K562 (cell line): ENCODE measurements around the gene TBL1XR1. TPM values are rescaled to one million over a fixed set of nuclear protein-coding genes. Genes with fewer than 3 reads are reported as not detected.

Experiments used
- BRD4 ChIP-seq: fragments of 200-600 bp; sonication (generic); IDR thresholded peaks from 2 replicates; pipeline ENCODE4 v1.6.1; 2017; ENCODE audit warnings: inconsistent platforms
- EP400 ChIP-seq: fragments of 450-650 bp; IDR thresholded peaks from 2 replicates; pipeline ENCODE4 v1.6.1; 2017; ENCODE audit warnings: antibody characterized with exemption, mild to moderate bottlenecking, moderate library complexity
- HNRNPH1 ChIP-seq: fragments of 200-400 bp; formaldehyde crosslinking; optimal IDR thresholded peaks from 2 replicates; pipeline ENCODE3; 2017; ENCODE audit warnings: low read depth, mild to moderate bottlenecking, low read length, moderate library complexity
- JUND ChIP-seq, 2 experiments: IDR thresholded peaks; 2 replicates in 1 of 2; 3 replicates in 1 of 2; pipeline ENCODE4 v1.6.1; 2011; ENCODE audit warnings: borderline replicate concordance in 2 of 2, low read depth in 2 of 2, low read length in 2 of 2, improper control_type of control experiment in 1 of 2, missing biosample characterization in 1 of 2, missing genetic modification characterization in 1 of 2, missing genetic modification reagents in 1 of 2
- KAT2B ChIP-seq: IDR thresholded peaks from one replicate; pipeline ENCODE4 v1.6.1; 2012; ENCODE audit warnings: low read depth, mild to moderate bottlenecking, control low read depth, inconsistent platforms, low read length, moderate library complexity
- MED1 ChIP-seq: sonication (generic); formaldehyde crosslinking; IDR thresholded peaks from 2 replicates; pipeline ENCODE4 v1.8.1; 2023; ENCODE audit warnings: missing genetic modification reagents, borderline replicate concordance
- MLX ChIP-seq, 2 experiments: fragments of 450-650 bp in 1 of 2; sonication (generic) in 1 of 2; formaldehyde crosslinking; conservative IDR thresholded peaks; 2 replicates each; pipeline versions ENCODE4 v1.4.0 to v1.8.1; 2020 to 2022; ENCODE audit warnings: mild to moderate bottlenecking in 1 of 2, missing genetic modification reagents in 1 of 2
- MYNN ChIP-seq, 2 experiments: sonication (generic); formaldehyde crosslinking in 1 of 2; IDR thresholded peaks; 2 replicates each; pipeline versions ENCODE4 v1.5.0 to v1.6.1; 2016 to 2020; ENCODE audit warnings: antibody characterized with exemption in 1 of 2, missing genetic modification reagents in 1 of 2
- PTTG1 ChIP-seq: fragments of 450-650 bp; IDR thresholded peaks from 2 replicates; pipeline ENCODE4 v1.6.1; 2016; ENCODE audit warnings: low read depth, mild to moderate bottlenecking, missing genetic modification characterization, missing compliant biosample characterization
- RFX1 ChIP-seq: fragments of 450-650 bp; IDR thresholded peaks from 2 replicates; pipeline ENCODE4 v1.6.1; 2016; ENCODE audit warnings: mild to moderate bottlenecking, moderate library complexity
- SMAD4 ChIP-seq: fragments of 250-450 bp; sonication (Bioruptor Pico); conservative IDR thresholded peaks from 2 replicates; pipeline ENCODE4 v1.8.0; 2021; ENCODE audit warnings: inconsistent platforms, mild to moderate bottlenecking, moderate library complexity
- ZC3H4 ChIP-seq: sonication (generic); formaldehyde crosslinking; IDR thresholded peaks from 2 replicates; pipeline ENCODE4 v1.9.0; 2021; ENCODE audit warnings: missing genetic modification reagents, borderline replicate concordance
- ZNF232 ChIP-seq: sonication (generic); formaldehyde crosslinking; IDR thresholded peaks from 2 replicates; pipeline ENCODE4 v1.8.0; 2022; ENCODE audit warnings: mild to moderate bottlenecking, missing genetic modification reagents
- ZSCAN29 ChIP-seq: fragments of 450-650 bp; IDR thresholded peaks from 2 replicates; pipeline ENCODE4 v1.6.1; 2017
- polyA plus RNA-seq, 8 experiments: library from polyadenylated mRNA; depleted of rRNA in 4 of 8; stranded (reverse) in 5 of 8; unstranded in 3 of 8; fragments of >200 nt; fragmentation: Nextera tagmentation in 2 of 8; fragmentation: Illumina TruSeq in 1 of 8; extraction: Ambion mirVana in 2 of 8; extraction: Trizol in 1 of 8; gene quantifications; 2 replicates each; pipeline versions ENCODE4 v1.2.1 to v1.2.3, GENCODE V29; 2011 to 2014; ENCODE audit warnings: inconsistent platforms in 1 of 8, missing spikeins in 1 of 8
- total RNA-seq, 7 experiments: library from RNA; depleted of rRNA in 6 of 7; stranded (reverse); fragments of >200 nt in 6 of 7; fragmentation: Illumina TruSeq in 2 of 7; extraction: Trizol in 2 of 7; gene quantifications; 2 replicates each; pipeline versions ENCODE4 v1.2.1 to v1.2.3, GENCODE V29; 2011 to 2021; ENCODE audit warnings: low replicate concordance in 1 of 7
- TF ChIP-seq, protein P1 (sequence below), 2 experiments: fragments of 200-800 bp in 1 of 2; sonication (Bioruptor generic) in 1 of 2; sonication (generic) in 1 of 2; formaldehyde crosslinking in 1 of 2; IDR thresholded peaks in 1 of 2; conservative IDR thresholded peaks in 1 of 2; 2 replicates each; pipeline versions ENCODE4 v1.5.0 to v1.6.1; 2016 to 2020; ENCODE audit warnings: missing compliant biosample characterization in 1 of 2, missing genetic modification characterization in 1 of 2, missing genetic modification reagents in 1 of 2
- TF ChIP-seq, protein P2 (sequence below), 3 experiments: IDR thresholded peaks in 2 of 3; conservative IDR thresholded peaks in 1 of 3; 2 replicates each; pipeline ENCODE4 v1.5.1; 2011 to 2012; ENCODE audit warnings: low read length in 3 of 3, mild to moderate bottlenecking in 3 of 3, control low read depth in 2 of 3, improper control_type of control experiment in 1 of 3, inconsistent platforms in 1 of 3, low read depth in 1 of 3, mixed read lengths in 1 of 3, moderate library complexity in 1 of 3; ENCODE audit not compliant: insufficient read depth in 2 of 3
- TF ChIP-seq, protein P3 (sequence below), 2 experiments: fragments of 150-350 bp in 1 of 2; IDR thresholded peaks; 2 replicates each; pipeline ENCODE4 v1.6.1; 2012 to 2016; ENCODE audit warnings: low read depth in 2 of 2, low read length in 2 of 2, mild to moderate bottlenecking in 1 of 2, moderate library complexity in 1 of 2

The TBL1XR1 gene
- total and polyA plus RNA-seq, 9 of the 15 experiments (the other 6 are each of a cell fraction or from before 2014, with no cell fraction given), result 19.6 to 171 (median 83.3) TPM

GRCh38 chr3:177196008-177196455 lies 1.2 kb downstream of the TBL1XR1 start (continued):
- no peak for TF ChIP-seq PTTG1 (tag)
- TF ChIP-seq RFX1, result 0 out of 2 replicates have a peak, but pooled peaks have one; percentile 10
- TF ChIP-seq ZC3H4 (CRISPR knock-in tag), result no peak
- TF ChIP-seq JUND (IDR thresholded peaks at IDR 0.05; ENCODE audit: borderline replicate concordance, low read depth, low read length), result no peak
- no peak for TF ChIP-seq JUND (tag; IDR thresholded peaks at IDR 0.05; ENCODE audit: borderline replicate concordance, low read depth, low read length)
- 0 out of 2 replicates have a peak, but pooled peaks have one; percentile 14 for TF ChIP-seq BRD4
- TF ChIP-seq ZSCAN29, result no peak
- TF ChIP-seq, protein P1, sequence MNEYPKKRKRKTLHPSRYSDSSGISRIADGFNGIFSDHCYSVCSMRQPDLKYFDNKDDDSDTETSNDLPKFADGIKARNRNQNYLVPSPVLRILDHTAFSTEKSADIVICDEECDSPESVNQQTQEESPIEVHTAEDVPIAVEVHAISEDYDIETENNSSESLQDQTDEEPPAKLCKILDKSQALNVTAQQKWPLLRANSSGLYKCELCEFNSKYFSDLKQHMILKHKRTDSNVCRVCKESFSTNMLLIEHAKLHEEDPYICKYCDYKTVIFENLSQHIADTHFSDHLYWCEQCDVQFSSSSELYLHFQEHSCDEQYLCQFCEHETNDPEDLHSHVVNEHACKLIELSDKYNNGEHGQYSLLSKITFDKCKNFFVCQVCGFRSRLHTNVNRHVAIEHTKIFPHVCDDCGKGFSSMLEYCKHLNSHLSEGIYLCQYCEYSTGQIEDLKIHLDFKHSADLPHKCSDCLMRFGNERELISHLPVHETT (CRISPR knock-in tag; conservative IDR thresholded peaks at IDR 0.05 in 1 of 2, IDR thresholded peaks at IDR 0.05 in 1 of 2), result peak in 1 of 2 experiments; percentile 31; a peak in 1 of 4 replicates
- no peak for TF ChIP-seq MED1 (CRISPR knock-in tag)
- TF ChIP-seq, protein P2, sequence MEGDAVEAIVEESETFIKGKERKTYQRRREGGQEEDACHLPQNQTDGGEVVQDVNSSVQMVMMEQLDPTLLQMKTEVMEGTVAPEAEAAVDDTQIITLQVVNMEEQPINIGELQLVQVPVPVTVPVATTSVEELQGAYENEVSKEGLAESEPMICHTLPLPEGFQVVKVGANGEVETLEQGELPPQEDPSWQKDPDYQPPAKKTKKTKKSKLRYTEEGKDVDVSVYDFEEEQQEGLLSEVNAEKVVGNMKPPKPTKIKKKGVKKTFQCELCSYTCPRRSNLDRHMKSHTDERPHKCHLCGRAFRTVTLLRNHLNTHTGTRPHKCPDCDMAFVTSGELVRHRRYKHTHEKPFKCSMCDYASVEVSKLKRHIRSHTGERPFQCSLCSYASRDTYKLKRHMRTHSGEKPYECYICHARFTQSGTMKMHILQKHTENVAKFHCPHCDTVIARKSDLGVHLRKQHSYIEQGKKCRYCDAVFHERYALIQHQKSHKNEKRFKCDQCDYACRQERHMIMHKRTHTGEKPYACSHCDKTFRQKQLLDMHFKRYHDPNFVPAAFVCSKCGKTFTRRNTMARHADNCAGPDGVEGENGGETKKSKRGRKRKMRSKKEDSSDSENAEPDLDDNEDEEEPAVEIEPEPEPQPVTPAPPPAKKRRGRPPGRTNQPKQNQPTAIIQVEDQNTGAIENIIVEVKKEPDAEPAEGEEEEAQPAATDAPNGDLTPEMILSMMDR (IDR thresholded peaks at IDR 0.05 in 2 of 3, conservative IDR thresholded peaks at IDR 0.05 in 1 of 3; ENCODE audit: insufficient read depth in 2 of 3, low read depth in 1 of 3, low read length in 3 of 3), result no peak
- TF ChIP-seq EP400, result peak; percentile 52
- no peak for TF ChIP-seq ZNF232
- peak; percentile 38; the same call in 1 of the 2 replicates for TF ChIP-seq MYNN (IDR thresholded peaks at IDR 0.05)
- TF ChIP-seq MYNN (CRISPR knock-in tag; IDR thresholded peaks at IDR 0.05), result no peak
- TF ChIP-seq SMAD4 (CRISPR knock-in tag), result no peak
- TF ChIP-seq KAT2B, result no peak
- TF ChIP-seq HNRNPH1, result no peak
- TF ChIP-seq, protein P3, sequence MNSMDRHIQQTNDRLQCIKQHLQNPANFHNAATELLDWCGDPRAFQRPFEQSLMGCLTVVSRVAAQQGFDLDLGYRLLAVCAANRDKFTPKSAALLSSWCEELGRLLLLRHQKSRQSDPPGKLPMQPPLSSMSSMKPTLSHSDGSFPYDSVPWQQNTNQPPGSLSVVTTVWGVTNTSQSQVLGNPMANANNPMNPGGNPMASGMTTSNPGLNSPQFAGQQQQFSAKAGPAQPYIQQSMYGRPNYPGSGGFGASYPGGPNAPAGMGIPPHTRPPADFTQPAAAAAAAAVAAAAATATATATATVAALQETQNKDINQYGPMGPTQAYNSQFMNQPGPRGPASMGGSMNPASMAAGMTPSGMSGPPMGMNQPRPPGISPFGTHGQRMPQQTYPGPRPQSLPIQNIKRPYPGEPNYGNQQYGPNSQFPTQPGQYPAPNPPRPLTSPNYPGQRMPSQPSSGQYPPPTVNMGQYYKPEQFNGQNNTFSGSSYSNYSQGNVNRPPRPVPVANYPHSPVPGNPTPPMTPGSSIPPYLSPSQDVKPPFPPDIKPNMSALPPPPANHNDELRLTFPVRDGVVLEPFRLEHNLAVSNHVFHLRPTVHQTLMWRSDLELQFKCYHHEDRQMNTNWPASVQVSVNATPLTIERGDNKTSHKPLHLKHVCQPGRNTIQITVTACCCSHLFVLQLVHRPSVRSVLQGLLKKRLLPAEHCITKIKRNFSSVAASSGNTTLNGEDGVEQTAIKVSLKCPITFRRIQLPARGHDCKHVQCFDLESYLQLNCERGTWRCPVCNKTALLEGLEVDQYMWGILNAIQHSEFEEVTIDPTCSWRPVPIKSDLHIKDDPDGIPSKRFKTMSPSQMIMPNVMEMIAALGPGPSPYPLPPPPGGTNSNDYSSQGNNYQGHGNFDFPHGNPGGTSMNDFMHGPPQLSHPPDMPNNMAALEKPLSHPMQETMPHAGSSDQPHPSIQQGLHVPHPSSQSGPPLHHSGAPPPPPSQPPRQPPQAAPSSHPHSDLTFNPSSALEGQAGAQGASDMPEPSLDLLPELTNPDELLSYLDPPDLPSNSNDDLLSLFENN (IDR thresholded peaks at IDR 0.05; ENCODE audit: low read depth in 2 of 2, low read length in 2 of 2), result no peak
- TF ChIP-seq MLX (CRISPR knock-in tag; conservative IDR thresholded peaks at IDR 0.05), result no peak
